ELF-1 (cell line): ENCODE data around the gene RFX4.

ENCODE experiments used
- DNase-seq: peaks from one replicate; pipeline ENCODE4 v3.0.0-alpha.2; 2016; ENCODE audit warnings: low read depth, low spot score

Gene RFX4

GRCh38 chr12:106646472-106646871, 63.7 kb downstream of the RFX4 start:
- DNase-seq, result no peak

- DNase-seq, result no peak
Measured at GRCh38 chr12:106647793-106648514, 65.2 kb downstream of the RFX4 start.

GRCh38 chr12:106648736-106649135, 65.9 kb downstream of the RFX4 start:
- DNase-seq, result no peak

- no peak for DNase-seq
Measured at GRCh38 chr12:106651552-106651951, 68.7 kb downstream of the RFX4 start.

- DNase-seq, result no peak
Measured at GRCh38 chr12:106652510-106653015, 69.8 kb downstream of the RFX4 start.

- no peak for DNase-seq
Measured at GRCh38 chr12:106655577-106655976, 72.8 kb downstream of the RFX4 start.

- DNase-seq, result no peak
Measured at GRCh38 chr12:106657488-106657887, 74.7 kb downstream of the RFX4 start.

GRCh38 chr12:106663385-106663784, 80.6 kb downstream of the RFX4 start:
- DNase-seq, result no peak

GRCh38 chr12:106669216-106669615, 86.4 kb downstream of the RFX4 start:
- no peak for DNase-seq

GRCh38 chr12:106670131-106670530, 87.3 kb downstream of the RFX4 start:
- no peak for DNase-seq

- DNase-seq, result no peak
Measured at GRCh38 chr12:106671840-106672239, 89.0 kb downstream of the RFX4 start.

GRCh38 chr12:106672314-106673025, 89.7 kb downstream of the RFX4 start:
- DNase-seq, result peak; percentile 31

GRCh38 chr12:106673141-106673540, 90.3 kb downstream of the RFX4 start:
- DNase-seq, result no peak

- DNase-seq, result no peak
Measured at GRCh38 chr12:106675651-106676435, 93.0 kb downstream of the RFX4 start.

GRCh38 chr12:106679574-106679973, 96.8 kb downstream of the RFX4 start:
- DNase-seq, result no peak

- no peak for DNase-seq
Measured at GRCh38 chr12:106680280-106680679, 97.5 kb downstream of the RFX4 start.

- peak; percentile 77 for DNase-seq
Measured at GRCh38 chr12:106681210-106681609, 98.4 kb downstream of the RFX4 start.

- no peak for DNase-seq
Measured at GRCh38 chr12:106682594-106683234, 99.9 kb downstream of the RFX4 start.

GRCh38 chr12:106684497-106684896, 101.7 kb downstream of the RFX4 start:
- no peak for DNase-seq

GRCh38 chr12:106685381-106685780, 102.6 kb downstream of the RFX4 start:
- DNase-seq, result no peak

- DNase-seq, result no peak
Measured at GRCh38 chr12:106687672-106688071, 104.9 kb downstream of the RFX4 start.
